Measurements from ENCODE around the gene TENM3.

GRCh38 chr4:182805321-182805720 is 562.1 kb downstream of the TENM3 start:
- TF ChIP-seq EZH2 (IDR thresholded peaks at IDR 0.05; ENCODE audit: low read length, unreplicated experiment) = no peak
- TF ChIP-seq CTCF (conservative IDR thresholded peaks at IDR 0.05; ENCODE audit: low read depth, low read length) = no peak
- TF ChIP-seq EZH2phosphoT487 (IDR thresholded peaks at IDR 0.05; ENCODE audit: borderline replicate concordance, low read length) = no peak
